SW480 (cell line): Measurements from ENCODE around the gene PRRT2.

ENCODE experiments used
- DNase-seq: peaks from one replicate; pipeline ENCODE4 v3.0.0-alpha.2; 2016; ENCODE audit warnings: low spot score

PRRT2 gene

DNA sequence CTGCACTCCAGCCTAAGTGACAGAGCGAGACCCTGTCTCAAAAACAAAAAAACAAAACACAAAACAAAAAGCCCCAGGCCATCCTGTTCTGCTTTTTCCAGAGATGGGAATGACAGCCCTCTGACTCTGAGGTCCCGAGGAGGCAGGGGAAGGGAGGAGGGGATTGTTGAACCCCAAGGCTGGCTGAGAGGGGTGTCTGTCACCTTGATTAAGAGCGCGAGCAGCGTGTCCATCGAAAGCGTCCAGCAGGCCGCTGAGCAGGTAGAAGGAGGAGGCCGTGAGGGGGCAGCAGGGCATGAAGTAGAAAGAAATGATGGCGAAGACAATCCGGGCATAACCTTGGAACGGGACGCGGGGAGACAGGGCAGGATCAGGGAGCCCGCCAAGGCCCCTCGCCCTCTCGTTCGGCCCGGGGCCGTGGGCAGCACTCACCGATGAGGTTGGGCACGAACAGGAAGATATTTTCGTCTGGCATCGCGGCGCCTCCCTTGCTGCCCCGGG lies 50.4 kb downstream of the PRRT2 start:
- DNase-seq, result peak; percentile 43

GRCh38 chr16:29862884-29863668 lies 51.1 kb downstream of the PRRT2 start, which contains the start of gene CDIPT:
TSS of gene CDIPT (minus strand) at chr16:29863226. CDS start at chr16:29862857, 369 bp downstream.
- peak; percentile 94 for DNase-seq

DNA sequence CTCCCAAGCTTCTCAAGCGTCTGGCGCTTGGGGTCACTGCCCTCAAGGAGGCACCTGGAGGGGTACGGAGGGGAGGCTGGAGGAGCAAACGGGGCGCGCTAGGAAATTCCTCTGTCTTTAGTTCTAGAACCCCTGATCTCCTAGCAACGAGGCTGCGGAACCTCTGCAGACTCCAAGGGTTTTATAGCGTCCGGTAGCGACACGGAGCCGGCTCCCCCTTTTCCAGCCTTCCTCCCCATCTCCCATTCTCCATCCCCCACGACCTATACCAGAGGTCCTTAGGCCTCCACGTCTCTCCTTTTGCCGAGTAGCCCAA lies 51.6 kb downstream of the PRRT2 start:
- no peak for DNase-seq

DNA sequence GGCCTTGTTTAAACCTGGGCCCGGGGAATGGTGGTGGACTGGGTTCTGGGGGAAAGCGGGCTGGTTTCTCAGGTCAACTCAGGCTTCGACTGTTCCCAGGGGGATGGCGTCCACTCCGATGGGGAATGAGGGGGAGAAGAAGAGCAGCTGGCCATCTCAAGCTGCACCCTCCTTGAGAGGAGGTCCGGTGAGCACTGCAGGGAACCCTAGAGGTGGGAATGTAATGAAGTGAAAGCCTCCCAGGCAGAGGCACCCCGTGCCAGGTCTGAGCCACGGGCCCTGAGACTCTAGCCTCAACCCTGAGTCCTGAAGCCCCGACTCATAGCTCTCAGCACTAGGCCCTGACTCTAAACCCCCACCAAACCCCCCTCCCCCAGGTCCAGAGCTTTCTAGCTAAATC lies 52.2 kb downstream of the PRRT2 start:
- no peak for DNase-seq
